NCI-H1930 (cell line): ENCODE results near the gene CCDC86.

ENCODE experiments used
- DNase-seq, 2 experiments: peaks; one replicate each; lab custom pipeline; 2025; lab: John Stamatoyannopoulos, UW

Gene CCDC86

DNA sequence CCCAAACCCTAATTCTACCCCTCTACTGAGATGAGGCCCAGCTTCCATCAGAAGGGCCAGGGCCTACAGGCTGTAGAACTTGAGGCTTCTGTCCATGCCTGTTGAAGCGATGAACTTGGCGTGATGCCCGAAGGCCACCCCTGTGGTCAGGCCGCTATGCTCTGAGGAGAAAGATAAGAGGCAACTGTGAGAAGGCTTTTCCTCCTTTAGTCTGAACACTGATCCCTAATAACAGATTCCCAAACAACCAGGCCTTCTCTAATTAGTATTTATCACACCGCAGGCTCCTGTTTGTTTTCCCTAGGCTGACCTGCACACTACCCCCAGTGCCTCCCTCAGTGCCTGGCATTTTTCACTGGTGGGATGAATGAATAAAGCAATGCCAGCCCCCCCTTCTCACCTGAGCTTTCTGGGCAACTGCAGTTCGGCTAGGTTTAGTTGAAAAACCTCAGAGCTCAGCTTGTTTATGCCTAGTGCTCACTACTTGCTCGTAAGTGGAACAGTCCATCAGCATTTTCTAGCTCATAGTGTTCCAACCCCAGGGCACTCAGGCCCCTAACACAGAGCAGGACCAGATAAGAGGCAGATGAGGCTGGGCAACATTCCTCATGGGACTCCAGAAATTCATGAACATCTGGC lies 49.3 kb downstream of the CCDC86 start:
- DNase-seq: no peak

DNA sequence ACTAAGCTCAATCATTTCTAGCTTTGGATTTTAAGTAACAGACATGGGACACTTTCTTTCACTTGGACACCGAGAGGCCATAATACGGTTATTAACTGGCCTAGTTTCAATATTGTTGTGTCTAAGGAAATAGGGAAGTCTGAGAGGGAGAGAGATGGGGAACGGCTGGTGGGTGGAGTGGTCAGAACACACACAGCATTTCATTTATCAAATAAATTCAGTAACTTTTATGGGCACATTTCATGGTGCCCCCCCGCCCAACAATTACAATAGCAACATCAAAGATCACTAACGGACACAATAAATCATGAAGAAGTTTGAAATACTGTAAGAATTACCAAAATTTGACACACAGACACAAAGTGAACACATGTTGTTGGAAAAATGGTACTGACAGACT lies 53.8 kb downstream of the CCDC86 start:
- DNase-seq: no peak

DNA sequence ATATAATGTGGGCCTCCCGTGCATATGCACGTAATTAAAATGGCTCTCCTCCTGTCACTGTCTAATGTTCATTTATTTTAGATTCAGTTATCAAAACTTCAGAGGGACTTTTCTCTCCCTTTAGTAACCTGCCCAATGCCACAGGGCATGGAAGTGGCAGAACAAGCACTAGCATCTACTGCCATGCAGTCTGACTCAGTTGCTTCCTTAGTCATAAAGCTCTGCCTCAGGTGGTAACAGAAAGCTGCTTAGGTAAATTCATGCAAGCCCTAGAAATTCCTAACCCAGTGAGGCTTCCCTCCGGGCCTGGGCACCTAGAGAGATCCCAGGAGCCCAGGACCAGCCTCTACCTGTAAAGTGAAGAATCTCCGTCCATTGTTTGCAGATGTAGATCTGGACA lies 55.6 kb downstream of the CCDC86 start:
- DNase-seq: no peak

DNA sequence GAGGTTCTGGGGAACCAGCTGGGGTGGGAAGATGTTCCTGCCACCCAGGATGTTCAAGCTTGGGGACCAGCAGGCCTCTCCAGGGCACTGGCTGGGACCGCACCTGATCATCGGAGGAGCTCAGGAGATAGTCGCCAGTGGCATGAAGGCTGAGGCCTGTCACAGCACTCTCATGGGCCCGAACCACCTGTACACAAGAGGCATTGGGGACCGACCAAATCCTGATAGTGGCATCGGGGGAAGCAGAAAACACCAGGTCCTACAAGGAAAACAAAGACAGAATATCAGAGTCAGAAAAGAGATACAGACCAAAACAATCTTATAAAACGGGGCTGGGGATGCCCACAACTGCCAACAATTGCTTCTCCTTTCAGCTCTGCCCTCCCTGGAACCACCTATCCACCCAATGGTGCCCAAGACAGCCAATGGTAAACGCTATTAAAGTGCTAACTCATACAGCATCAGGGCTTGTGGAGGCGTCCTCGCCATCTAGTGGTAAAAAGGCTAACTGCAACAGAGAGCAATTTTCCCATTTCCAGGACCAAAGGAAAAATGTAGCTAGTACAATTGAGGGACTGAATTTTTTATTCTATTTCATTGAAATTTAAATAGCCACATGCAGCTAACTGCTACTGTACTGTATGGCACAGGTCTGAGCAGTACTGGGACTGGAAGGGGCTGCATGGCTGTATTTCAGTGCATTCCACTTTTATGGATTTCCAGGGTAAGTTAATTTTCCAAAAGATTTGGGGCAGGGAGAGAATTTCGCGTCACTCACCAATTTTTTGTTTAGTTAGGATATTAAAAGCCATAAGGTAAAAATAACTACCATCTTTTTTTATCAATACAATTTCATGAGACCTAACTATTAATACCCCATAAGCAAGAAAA lies 57.4 kb downstream of the CCDC86 start:
- DNase-seq: peak; percentile 13 to 42

DNA sequence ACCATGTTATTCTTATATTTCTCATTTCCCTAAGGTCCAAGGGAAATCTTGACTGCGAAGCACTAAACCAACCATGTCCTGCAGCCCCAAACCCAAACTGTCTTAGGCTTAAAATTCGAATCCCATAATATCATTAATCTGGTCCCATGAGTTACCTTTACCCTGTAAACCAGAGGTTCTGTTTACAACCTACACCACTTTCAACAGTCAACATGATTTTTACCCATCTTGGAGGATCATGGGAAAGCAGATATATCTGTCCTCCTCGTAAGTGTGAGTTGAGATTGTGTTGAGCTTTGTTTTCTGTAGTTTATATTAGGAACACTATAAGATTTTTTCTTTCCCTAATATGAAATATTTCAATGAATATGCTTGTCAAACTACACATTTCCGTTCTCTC lies 58.1 kb downstream of the CCDC86 start:
- no peak for DNase-seq
